Cardiac muscle cell (in vitro differentiated cells and primary cell): ENCODE results near the gene RBMS1. TPM values are rescaled to one million over a fixed set of nuclear protein-coding genes. Genes with fewer than 3 reads are reported as not detected.

Source experiments
- DNase-seq, 2 donors: peaks; one replicate each; pipeline versions ENCODE4 v3.0.0 to v3.0.0-alpha.2; 2010 to 2017; ENCODE audit warnings: low read depth in 1 of 2, low spot score in 1 of 2
- H3K27ac ChIP-seq: fragments of 200-600 bp; sonication (generic); 2 replicates; pipeline ENCODE4 v1.5.1; 2016
- H3K27me3 ChIP-seq: fragments of 200-600 bp; sonication (generic); 2 replicates; pipeline ENCODE4 v1.6.0; 2016; ENCODE audit warnings: control low read depth
- H3K36me3 ChIP-seq: fragments of 200-600 bp; sonication (generic); 2 replicates; pipeline ENCODE4 v1.5.1; 2016; ENCODE audit warnings: control low read depth
- H3K4me1 ChIP-seq: fragments of 200-600 bp; sonication (generic); 2 replicates; pipeline ENCODE4 v1.8.1; 2017; ENCODE audit warnings: low read depth, mild to moderate bottlenecking, mixed run types
- H3K4me3 ChIP-seq: fragments of 200-600 bp; sonication (generic); 2 replicates; pipeline ENCODE4 v1.5.1; 2016; ENCODE audit warnings: mild to moderate bottlenecking
- H3K9me3 ChIP-seq: fragments of 200-600 bp; sonication (generic); 2 replicates; pipeline ENCODE4 v1.5.1; 2017; ENCODE audit warnings: low read depth, mild to moderate bottlenecking, control low read depth
- polyA plus RNA-seq: library from polyadenylated mRNA; unstranded; fragments of >200 nt; fragmentation: Nextera tagmentation; extraction: Ambion mirVana; gene quantifications from 2 replicates; pipeline ENCODE4 v1.2.1, GENCODE V29; 2016
- total RNA-seq: library from RNA; depleted of rRNA; stranded (reverse); fragments of >200 nt; gene quantifications from 2 replicates; pipeline ENCODE4 v1.2.3, GENCODE V29; 2016
- TF ChIP-seq, protein P1 (sequence below): IDR thresholded peaks from 2 replicates; pipeline ENCODE4 v1.5.1; 2012; ENCODE audit warnings: low read depth, mild to moderate bottlenecking, low read length

RBMS1 gene
- total and polyA plus RNA-seq, 2 experiments from 2014 or later, result 89.5 to 99.9 TPM

- TF ChIP-seq, protein P1, sequence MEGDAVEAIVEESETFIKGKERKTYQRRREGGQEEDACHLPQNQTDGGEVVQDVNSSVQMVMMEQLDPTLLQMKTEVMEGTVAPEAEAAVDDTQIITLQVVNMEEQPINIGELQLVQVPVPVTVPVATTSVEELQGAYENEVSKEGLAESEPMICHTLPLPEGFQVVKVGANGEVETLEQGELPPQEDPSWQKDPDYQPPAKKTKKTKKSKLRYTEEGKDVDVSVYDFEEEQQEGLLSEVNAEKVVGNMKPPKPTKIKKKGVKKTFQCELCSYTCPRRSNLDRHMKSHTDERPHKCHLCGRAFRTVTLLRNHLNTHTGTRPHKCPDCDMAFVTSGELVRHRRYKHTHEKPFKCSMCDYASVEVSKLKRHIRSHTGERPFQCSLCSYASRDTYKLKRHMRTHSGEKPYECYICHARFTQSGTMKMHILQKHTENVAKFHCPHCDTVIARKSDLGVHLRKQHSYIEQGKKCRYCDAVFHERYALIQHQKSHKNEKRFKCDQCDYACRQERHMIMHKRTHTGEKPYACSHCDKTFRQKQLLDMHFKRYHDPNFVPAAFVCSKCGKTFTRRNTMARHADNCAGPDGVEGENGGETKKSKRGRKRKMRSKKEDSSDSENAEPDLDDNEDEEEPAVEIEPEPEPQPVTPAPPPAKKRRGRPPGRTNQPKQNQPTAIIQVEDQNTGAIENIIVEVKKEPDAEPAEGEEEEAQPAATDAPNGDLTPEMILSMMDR, result no peak
- Histone ChIP-seq H3K4me1 (peaks cover 8% of the 10 kb centered on the region), H3K27me3 (no peaks in the 10 kb centered on the region), H3K9me3 (no peaks in the 10 kb centered on the region), H3K4me3 (no peak overlapping the region), H3K27ac (no peak overlapping the region), H3K36me3 (no peaks in the 10 kb centered on the region)
- DNase-seq, result peak in 1 of 2 donors; percentile 37
Measured at GRCh38 chr2:160516547-160517365, 23.1 kb upstream of the RBMS1 start.

DNA sequence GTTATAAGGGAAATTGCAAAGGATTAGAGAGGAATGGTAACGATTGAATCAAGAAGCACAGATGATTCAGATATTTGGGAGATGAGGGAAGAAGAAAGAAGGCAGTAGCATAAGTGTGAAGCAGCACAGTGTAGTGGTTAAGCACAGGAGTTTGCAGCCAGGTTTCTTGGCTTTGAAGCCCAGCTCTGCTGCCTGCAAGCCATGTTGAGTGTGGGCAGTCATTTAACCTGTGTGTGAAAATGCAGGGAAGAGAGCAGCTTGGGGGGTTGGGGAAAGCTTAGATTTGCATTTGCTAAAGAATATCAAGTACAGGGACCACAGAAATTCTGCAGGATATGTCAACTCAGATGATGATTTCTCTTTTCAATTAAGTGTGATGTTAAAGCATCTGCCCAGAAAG, 21.5 kb upstream of the RBMS1 start:
- H3K36me3 ChIP-seq, result no peaks in the 10 kb centered on the region
- no peak for DNase-seq
- no peaks in the 10 kb centered on the region for H3K27me3 ChIP-seq
- TF ChIP-seq, protein P1, result no peak
- H3K4me1 ChIP-seq, result peaks cover 19% of the 10 kb centered on the region
- H3K27ac ChIP-seq, result no peak overlapping the region
- H3K9me3 ChIP-seq, result no peaks in the 10 kb centered on the region
- H3K4me3 ChIP-seq, result no peak overlapping the region

- Histone ChIP-seq H3K27ac (no peak overlapping the region), H3K36me3 (no peaks in the 10 kb centered on the region), H3K27me3 (no peaks in the 10 kb centered on the region), H3K4me3 (no peak overlapping the region), H3K9me3 (no peaks in the 10 kb centered on the region), H3K4me1 (peaks cover 19% of the 10 kb centered on the region)
- no peak for DNase-seq
- TF ChIP-seq, protein P1, result no peak
Measured at GRCh38 chr2:160513120-160513519, 19.5 kb upstream of the RBMS1 start.

GRCh38 chr2:160512491-160512890, 18.9 kb upstream of the RBMS1 start:
- Histone ChIP-seq H3K27me3 (no peaks in the 10 kb centered on the region), H3K9me3 (no peaks in the 10 kb centered on the region), H3K36me3 (no peaks in the 10 kb centered on the region), H3K4me1 (peaks cover 19% of the 10 kb centered on the region), H3K27ac (no peak overlapping the region), H3K4me3 (no peak overlapping the region)
- no peak for DNase-seq
- TF ChIP-seq, protein P1, result no peak

DNA sequence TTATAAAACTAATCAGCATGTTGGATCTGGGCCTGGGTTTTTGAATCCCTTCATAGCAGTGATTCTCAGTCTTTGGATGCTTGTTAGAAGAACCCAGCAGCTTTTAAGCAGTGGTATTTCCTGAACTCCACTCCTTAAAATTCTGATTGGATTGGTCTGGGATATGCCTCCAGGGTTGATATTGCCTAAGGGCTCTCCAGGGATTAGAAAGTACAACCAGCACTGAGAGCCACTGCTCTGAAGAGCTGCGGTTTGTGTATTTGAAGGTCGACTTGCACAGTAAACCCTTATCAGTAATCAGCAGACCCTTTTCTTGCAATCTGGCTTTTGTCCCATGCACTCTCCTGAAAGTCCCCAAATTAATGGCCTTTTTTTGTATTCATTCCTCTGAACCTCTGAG, 17.0 kb upstream of the RBMS1 start:
- Histone ChIP-seq H3K27me3 (no peaks in the 10 kb centered on the region), H3K36me3 (no peaks in the 10 kb centered on the region), H3K27ac (peak overlapping the region; percentile 61), H3K9me3 (no peaks in the 10 kb centered on the region), H3K4me3 (no peak overlapping the region), H3K4me1 (peaks cover 19% of the 10 kb centered on the region)
- peak; percentile 67 to 80 for DNase-seq
- TF ChIP-seq, protein P1, result no peak
